ENCODE data around the gene DMXL1.
"Not testable (repeated sequence)": the region's sequence is repeated elsewhere in the genome, so short reads cannot be mapped to it uniquely, and the experiment has no call there.

DNA sequence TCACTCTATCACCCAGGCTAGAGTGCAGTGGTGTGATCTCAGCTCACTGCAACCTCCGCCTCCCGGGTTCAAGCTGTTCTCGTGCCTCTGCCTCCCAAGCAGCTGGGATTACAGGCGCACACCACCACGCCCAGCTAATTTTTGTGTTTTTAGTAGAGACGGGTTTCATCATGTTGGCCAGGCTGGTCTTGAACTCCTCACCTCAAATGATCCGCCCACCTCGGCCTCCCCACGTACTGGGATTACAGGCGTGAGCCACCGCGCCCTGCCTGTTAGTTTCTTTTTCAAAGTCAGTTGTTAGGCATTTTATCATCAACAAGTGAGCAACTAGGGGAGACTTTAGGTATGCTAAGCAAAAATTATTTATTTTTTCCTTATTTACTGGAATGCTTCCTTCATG is 4.4 kb downstream of the DMXL1 start:
- TF ChIP-seq POLR2A (IDR thresholded peaks at IDR 0.05; ENCODE audit: low read depth, low read length); TAF1 (IDR thresholded peaks at IDR 0.05; ENCODE audit: borderline replicate concordance, low read depth, low read length); POLR2AphosphoS5 (IDR thresholded peaks at IDR 0.05; ENCODE audit: low read depth, low read length): not testable (repeated sequence)

Data from GM12892 (cell line).